GM12892 (cell line): ENCODE data around the gene KPNA1.

Source experiments
- POLR2A ChIP-seq: IDR thresholded peaks from 2 replicates; pipeline ENCODE4 v1.6.1; 2011; ENCODE audit warnings: low read depth, low read length, control low read depth
- POLR2AphosphoS5 ChIP-seq: IDR thresholded peaks from 2 replicates; pipeline ENCODE4 v1.6.1; 2011; ENCODE audit warnings: low read depth, low read length, control low read depth
- TAF1 ChIP-seq: IDR thresholded peaks from 2 replicates; pipeline ENCODE4 v1.6.1; 2011; ENCODE audit warnings: low read depth, mild to moderate bottlenecking, control low read depth, low read length, borderline replicate concordance

DNA sequence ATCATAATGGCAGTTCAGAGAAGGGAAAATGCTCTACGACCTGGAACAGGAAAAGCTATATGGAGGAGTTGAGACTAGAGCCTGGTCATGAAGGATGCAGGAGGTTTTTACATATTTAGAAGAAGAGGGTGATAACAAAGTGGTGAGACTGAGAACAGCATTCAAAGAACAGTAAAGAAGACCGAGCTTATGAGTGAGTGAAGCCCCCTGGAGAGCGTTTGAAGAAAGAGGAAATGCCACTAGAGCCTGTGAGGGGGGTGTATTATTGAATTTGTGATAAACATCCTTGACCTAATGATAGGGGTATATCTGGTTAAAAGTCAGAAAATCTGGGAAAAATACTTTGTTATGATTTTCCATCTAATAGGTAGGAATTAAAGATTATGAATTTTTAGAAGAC lies 45.2 kb upstream of the KPNA1 start:
- TF ChIP-seq POLR2AphosphoS5 (no peak), TAF1 (no peak), POLR2A (no peak)
